Hepatocyte (in vitro differentiated cells): ENCODE results near the gene PAX3. TPM values are rescaled to one million over a fixed set of nuclear protein-coding genes. Genes with fewer than 3 reads are reported as not detected.

Source experiments
- DNase-seq: peaks from one replicate; pipeline ENCODE4 v3.0.0-alpha.2; 2016; ENCODE audit warnings: low spot score
- H2AFZ ChIP-seq: fragments of 200-600 bp; sonication (generic); 2 replicates; pipeline ENCODE4 v1.6.0; 2016; ENCODE audit warnings: antibody characterized with exemption, mild to moderate bottlenecking
- H3K27ac ChIP-seq: fragments of 200-600 bp; sonication (generic); 2 replicates; pipeline ENCODE4 v1.5.1; 2016; ENCODE audit warnings: mild to moderate bottlenecking
- H3K27me3 ChIP-seq: fragments of 200-600 bp; sonication (generic); 2 replicates; pipeline ENCODE4 v1.6.1; 2016
- H3K36me3 ChIP-seq: fragments of 200-600 bp; sonication (generic); replicated peaks from 2 replicates; pipeline ENCODE4 v1.5.1; 2016; ENCODE audit warnings: low read depth; ENCODE audit not compliant: insufficient read depth
- H3K4me1 ChIP-seq: fragments of 200-600 bp; sonication (generic); 2 replicates; pipeline ENCODE4 v1.5.1; 2016; ENCODE audit warnings: mild to moderate bottlenecking, moderate library complexity; ENCODE audit not compliant: insufficient read depth
- H3K4me2 ChIP-seq: fragments of 200-600 bp; sonication (generic); 2 replicates; pipeline ENCODE4 v1.6.0; 2016
- H3K4me3 ChIP-seq: fragments of 200-600 bp; sonication (generic); 2 replicates; pipeline ENCODE4 v1.5.1; 2016; ENCODE audit warnings: mild to moderate bottlenecking
- H3K79me2 ChIP-seq: fragments of 200-600 bp; sonication (generic); 2 replicates; pipeline ENCODE4 v1.6.0; 2017; ENCODE audit warnings: mild to moderate bottlenecking
- H3K9me2 ChIP-seq: fragments of 200-600 bp; sonication (generic); replicated peaks from 2 replicates; pipeline ENCODE4 v1.6.0; 2017; ENCODE audit warnings: mild to moderate bottlenecking; ENCODE audit not compliant: insufficient read depth
- H3K9me3 ChIP-seq: fragments of 200-600 bp; sonication (generic); 2 replicates; pipeline ENCODE4 v1.5.1; 2016; ENCODE audit warnings: low read depth, mild to moderate bottlenecking
- H4K20me1 ChIP-seq: fragments of 200-600 bp; sonication (generic); 2 replicates; pipeline ENCODE4 v1.6.0; 2016; ENCODE audit warnings: mild to moderate bottlenecking; ENCODE audit not compliant: insufficient read depth, poor library complexity, severe bottlenecking
- CTCF ChIP-seq: fragments of 200-600 bp; sonication (generic); IDR thresholded peaks from 2 replicates; pipeline ENCODE4 v1.5.1; 2016; ENCODE audit warnings: antibody characterized with exemption, mild to moderate bottlenecking; ENCODE audit not compliant: poor library complexity
- EZH2 ChIP-seq: fragments of 200-600 bp; sonication (generic); IDR thresholded peaks from 2 replicates; pipeline ENCODE4 v1.6.1; 2016; ENCODE audit warnings: antibody characterized with exemption, mild to moderate bottlenecking, borderline replicate concordance
- EZH2phosphoT487 ChIP-seq: fragments of 200-600 bp; sonication (generic); IDR thresholded peaks from one replicate; pipeline ENCODE4 v1.6.1; 2018; ENCODE audit warnings: antibody characterized with exemption, mild to moderate bottlenecking, low read depth, moderate library complexity; ENCODE audit not compliant: unreplicated experiment, severe bottlenecking
- WGBS: methylation state at CpG from one replicate; pipeline ENCODE4 v1.1.6; 2016; ENCODE audit warnings: low lambda C conversion rate; ENCODE audit errors: missing lambda C conversion rate; 5-methylcytosine and 5-hydroxymethylcytosine counted together
- polyA plus RNA-seq: library from polyadenylated mRNA; unstranded; fragments of >200 nt; fragmentation: Nextera tagmentation; extraction: Ambion mirVana; gene quantifications from 2 replicates; pipeline ENCODE4 v1.2.1, GENCODE V29; 2016
- total RNA-seq: library from RNA; depleted of rRNA; stranded (reverse); fragments of >200 nt; gene quantifications from 2 replicates; pipeline ENCODE4 v1.2.3, GENCODE V29; 2014

The PAX3 gene
- total and polyA plus RNA-seq, 2 experiments from 2014 or later: not detected

GRCh38 chr2:222281506-222281905 lies 17.3 kb downstream of the PAX3 start:
- TF ChIP-seq EZH2phosphoT487 (no peak), EZH2 (no peak), CTCF (no peak)
- Histone ChIP-seq H4K20me1 (no peaks in the 10 kb centered on the region), H3K9me2 (no peaks in the 10 kb centered on the region), H3K9me3 (no peaks in the 10 kb centered on the region), H3K4me1 (no peaks in the 10 kb centered on the region), H3K27me3 (peaks cover 78% of the 10 kb centered on the region), H3K27ac (no peak overlapping the region), H3K36me3 (no peaks in the 10 kb centered on the region), H3K4me3 (no peak overlapping the region), H3K4me2 (no peak overlapping the region), H2AFZ (no peak overlapping the region), H3K79me2 (no peaks in the 10 kb centered on the region)
- no peak for DNase-seq

GRCh38 chr2:222280795-222281194 lies 18.0 kb downstream of the PAX3 start:
- Histone ChIP-seq H3K79me2 (no peaks in the 10 kb centered on the region), H3K36me3 (no peaks in the 10 kb centered on the region), H3K4me3 (no peak overlapping the region), H3K27ac (no peak overlapping the region), H2AFZ (no peak overlapping the region), H3K4me1 (no peaks in the 10 kb centered on the region), H4K20me1 (no peaks in the 10 kb centered on the region), H3K9me2 (no peaks in the 10 kb centered on the region), H3K27me3 (peaks cover 78% of the 10 kb centered on the region), H3K9me3 (no peaks in the 10 kb centered on the region), H3K4me2 (no peak overlapping the region)
- DNase-seq: no peak
- TF ChIP-seq CTCF (no peak), EZH2phosphoT487 (no peak), EZH2 (no peak)
- 79% methylated on average over 5 of the region's 5 CpGs for WGBS

- Histone ChIP-seq H4K20me1 (no peaks in the 10 kb centered on the region), H2AFZ (no peak overlapping the region), H3K4me3 (no peak overlapping the region), H3K36me3 (no peaks in the 10 kb centered on the region), H3K9me3 (no peaks in the 10 kb centered on the region), H3K27me3 (peaks cover 90% of the 10 kb centered on the region), H3K27ac (no peak overlapping the region), H3K4me2 (no peak overlapping the region), H3K79me2 (no peaks in the 10 kb centered on the region), H3K4me1 (no peaks in the 10 kb centered on the region), H3K9me2 (no peaks in the 10 kb centered on the region)
- TF ChIP-seq EZH2phosphoT487: no peak
- no peak for TF ChIP-seq EZH2
- 22% methylated on average over 4 of the region's 4 CpGs for WGBS
- DNase-seq: no peak
Measured at GRCh38 chr2:222272446-222273015, 26.3 kb downstream of the PAX3 start.

DNA sequence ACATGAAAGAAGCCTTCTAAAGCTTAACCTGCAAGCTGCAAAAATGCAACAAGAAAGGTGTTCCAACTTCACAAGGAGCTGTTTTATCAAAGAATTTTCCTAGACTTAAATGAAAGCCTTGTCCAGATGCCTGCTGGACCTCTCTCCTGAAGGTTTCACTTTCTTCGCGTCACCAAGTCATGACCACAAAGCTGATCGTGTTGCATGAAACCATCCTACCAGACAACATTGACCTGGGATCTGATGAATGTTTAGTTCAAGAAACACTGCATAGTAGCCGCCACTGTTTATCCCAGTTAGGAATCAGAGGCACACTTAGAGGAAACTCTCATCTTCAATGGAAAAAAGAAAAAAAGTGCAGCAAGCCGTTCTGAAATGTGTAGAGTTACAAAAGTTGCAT lies 26.9 kb downstream of the PAX3 start:
- Histone ChIP-seq H3K4me3 (no peak overlapping the region), H4K20me1 (no peaks in the 10 kb centered on the region), H3K9me2 (no peaks in the 10 kb centered on the region), H3K36me3 (no peaks in the 10 kb centered on the region), H3K27me3 (peaks cover 91% of the 10 kb centered on the region), H3K79me2 (no peaks in the 10 kb centered on the region), H3K4me1 (no peaks in the 10 kb centered on the region), H3K27ac (no peak overlapping the region), H3K4me2 (no peak overlapping the region), H3K9me3 (no peaks in the 10 kb centered on the region), H2AFZ (no peak overlapping the region)
- no peak for DNase-seq
- WGBS: 78% methylated on average over 5 of the region's 5 CpGs
- TF ChIP-seq EZH2 (no peak), CTCF (no peak), EZH2phosphoT487 (no peak)
